GM10266 (cell line): ENCODE measurements around the gene OST4.

Experiments
- DNase-seq: peaks from one replicate; pipeline ENCODE4 v3.0.0; 2012; ENCODE audit errors: extremely low spot score
- CTCF ChIP-seq: IDR thresholded peaks from 2 replicates; pipeline ENCODE4 v1.5.1; 2012; ENCODE audit warnings: mild to moderate bottlenecking, low read depth; ENCODE audit not compliant: control insufficient read depth, insufficient read depth; ENCODE audit errors: missing control alignments

Gene OST4

GRCh38 chr2:27065128-27065527 lies 6.3 kb downstream of the OST4 start:
- DNase-seq: no peak
- TF ChIP-seq CTCF: no peak

GRCh38 chr2:27060323-27060722 lies 11.1 kb downstream of the OST4 start:
- no peak for TF ChIP-seq CTCF
- DNase-seq: no peak

GRCh38 chr2:27059141-27059820 lies 12.2 kb downstream of the OST4 start:
- DNase-seq: no peak
- no peak for TF ChIP-seq CTCF

GRCh38 chr2:27058210-27058609 lies 13.2 kb downstream of the OST4 start:
- no peak for DNase-seq
- no peak for TF ChIP-seq CTCF

- no peak for DNase-seq
- no peak for TF ChIP-seq CTCF
Measured at GRCh38 chr2:27057184-27057583, 14.3 kb downstream of the OST4 start.

GRCh38 chr2:27054721-27055120 lies 16.7 kb downstream of the OST4 start:
- TF ChIP-seq CTCF: no peak
- DNase-seq: no peak

- no peak for TF ChIP-seq CTCF
- no peak for DNase-seq
Measured at GRCh38 chr2:27053776-27054175, 17.7 kb downstream of the OST4 start.
